OCI-LY7 (cell line): Measurements from ENCODE around the gene LPP. TPM values are rescaled to one million over a fixed set of nuclear protein-coding genes. Genes with fewer than 3 reads are reported as not detected.

Source experiments
- BruUV-seq: library from RNA; stranded (reverse); fragments of 400-500 nt; replicated peaks from 2 replicates; lab custom pipeline; 2021; lab: Mats Ljungman, UMichigan
- CTCF ChIA-PET: fragments of 300-600 bp; sonication (Branson Sonifier 250); formaldehyde crosslinking; loops from one replicate; lab custom pipeline; 2022; ENCODE audit warnings: antibody characterized with exemption; ENCODE audit not compliant: unreplicated experiment; lab: Charles Lee
- POLR2A ChIA-PET: fragments of 300-600 bp; sonication (Branson Sonifier 250); formaldehyde crosslinking; loops from one replicate; lab custom pipeline; 2022; ENCODE audit warnings: antibody characterized with exemption; lab: Charles Lee
- DNase-seq: peaks from one replicate; pipeline ENCODE4 v3.0.0-alpha.2; 2015; ENCODE audit warnings: low spot score
- H2AFZ ChIP-seq: fragments of 200-600 bp; sonication (generic), shearing (Covaris generic); 2 replicates; pipeline ENCODE4 v1.6.1; 2014; ENCODE audit warnings: mild to moderate bottlenecking, antibody characterized with exemption, low read length, moderate library complexity
- H3K27ac ChIP-seq: fragments of 200-600 bp; sonication (generic); 2 replicates; pipeline ENCODE4 v1.5.1; 2014; ENCODE audit warnings: mixed run types, low read depth, mild to moderate bottlenecking, moderate library complexity, low read length, inconsistent platforms; ENCODE audit not compliant: poor library complexity, severe bottlenecking
- H3K36me3 ChIP-seq: fragments of 200-600 bp; sonication (generic); 2 replicates; pipeline ENCODE4 v1.6.1; 2014; ENCODE audit warnings: mild to moderate bottlenecking, antibody characterized with exemption, low read length, moderate library complexity, mixed read lengths; ENCODE audit not compliant: insufficient read depth
- H3K4me1 ChIP-seq: fragments of 200-600 bp; sonication (generic); 2 replicates; pipeline ENCODE4 v1.5.1; 2014; ENCODE audit warnings: mild to moderate bottlenecking, low read length; ENCODE audit not compliant: insufficient read depth, poor library complexity, severe bottlenecking
- H3K4me2 ChIP-seq: fragments of 200-600 bp; sonication (generic); 2 replicates; pipeline ENCODE4 v1.6.1; 2014; ENCODE audit warnings: mild to moderate bottlenecking, low read length
- H3K4me3 ChIP-seq: fragments of 200-600 bp; sonication (generic); 2 replicates; pipeline ENCODE4 v1.5.1; 2014; ENCODE audit warnings: mild to moderate bottlenecking, low read depth, low read length; ENCODE audit not compliant: poor library complexity, severe bottlenecking
- H3K79me2 ChIP-seq: fragments of 200-600 bp; sonication (generic); 2 replicates; pipeline ENCODE4 v1.6.1; 2016; ENCODE audit warnings: low read depth, mild to moderate bottlenecking, low read length, moderate library complexity, mixed read lengths; ENCODE audit not compliant: insufficient read depth
- H3K9me2 ChIP-seq: fragments of 200-600 bp; sonication (generic); 2 replicates; pipeline ENCODE4 v1.6.1; 2016; ENCODE audit warnings: mild to moderate bottlenecking, low read length, mixed read lengths; ENCODE audit not compliant: insufficient read depth
- H3K9me3 ChIP-seq: fragments of 200-600 bp; sonication (generic); 2 replicates; pipeline ENCODE4 v1.6.1; 2014; ENCODE audit warnings: mild to moderate bottlenecking, mixed run types, low read length, mixed read lengths
- H4K20me1 ChIP-seq: fragments of 200-600 bp; sonication (generic); 2 replicates; pipeline ENCODE4 v1.6.1; 2014; ENCODE audit warnings: mild to moderate bottlenecking, antibody characterized with exemption, low read length, moderate library complexity, mixed read lengths; ENCODE audit not compliant: insufficient read depth
- CTCF ChIP-seq: fragments of 200-600 bp; sonication (generic); conservative IDR thresholded peaks from 2 replicates; pipeline ENCODE4 v1.5.1; 2014; ENCODE audit warnings: mild to moderate bottlenecking, antibody characterized with exemption, low read length, moderate library complexity, mixed read lengths
- EZH2phosphoT487 ChIP-seq: fragments of 200-600 bp; sonication (generic); IDR thresholded peaks from 2 replicates; pipeline ENCODE4 v1.6.1; 2018; ENCODE audit warnings: low read depth, borderline replicate concordance, mild to moderate bottlenecking, mixed run types, antibody characterized with exemption, low read length, moderate library complexity, mixed read lengths
- intact Hi-C: fragments of 100-400 bp; cut with micrococcal nuclease; formaldehyde crosslinking; loops from one replicate; pipeline ENCODE4 v1.10.0; 2022; ENCODE audit not compliant: unreplicated experiment
- total RNA-seq, 2 experiments: library from RNA; depleted of rRNA in 1 of 2; stranded (reverse); fragments of >200 nt in 1 of 2; shearing (Covaris generic) in 1 of 2; gene quantifications; 2 replicates each; pipeline ENCODE4 v1.2.3, GENCODE V29; 2014 to 2022

Gene LPP
- total RNA-seq, 2 experiments from 2014 or later, result 10.9 to 119 TPM

GRCh38 chr3:188557235-188557634 is 403.3 kb downstream of the LPP start:
- DNase-seq, result no peak
- no peak overlapping the region for H3K27ac ChIP-seq
- no TSS peak for BruUV-seq
- CTCF ChIA-PET, result no interaction called here
- no peaks in the 10 kb centered on the region for H3K79me2 ChIP-seq
- no peak overlapping the region for H3K4me3 ChIP-seq
- no peak overlapping the region for H2AFZ ChIP-seq
- no peak for TF ChIP-seq EZH2phosphoT487
- TF ChIP-seq CTCF, result no peak
- intact Hi-C loops, result no loop called here
- POLR2A ChIA-PET, result interaction anchor here (0.6 to 2.4 kb wide), 2 partner anchors 9 to 210 kb away, joined by 3 to 8 read pairs; no protein-coding TSS in a partner anchor
- no peaks in the 10 kb centered on the region for H4K20me1 ChIP-seq
- no peak overlapping the region for H3K4me2 ChIP-seq
- H3K4me1 ChIP-seq, result no peaks in the 10 kb centered on the region
- H3K36me3 ChIP-seq, result no peaks in the 10 kb centered on the region
- no peaks in the 10 kb centered on the region for H3K9me2 ChIP-seq
- H3K9me3 ChIP-seq, result no peaks in the 10 kb centered on the region

- Histone ChIP-seq H4K20me1 (no peaks in the 10 kb centered on the region), H3K4me1 (no peaks in the 10 kb centered on the region), H3K9me3 (no peaks in the 10 kb centered on the region), H3K4me3 (no peak overlapping the region), H3K79me2 (no peaks in the 10 kb centered on the region), H3K36me3 (no peaks in the 10 kb centered on the region), H3K9me2 (no peaks in the 10 kb centered on the region), H2AFZ (no peak overlapping the region), H3K27ac (no peak overlapping the region), H3K4me2 (no peak overlapping the region)
- ChIA-PET POLR2A (no interaction called here), CTCF (interaction anchor here (0.8 kb wide), 1 partner anchor 15 kb away, joined by 3 read pairs; no protein-coding TSS in a partner anchor)
- intact Hi-C loops, result no loop called here
- TF ChIP-seq EZH2phosphoT487, result no peak
- no peak for TF ChIP-seq CTCF
- BruUV-seq, result no TSS peak
- no peak for DNase-seq
These were observed 404.6 kb downstream of the LPP start for GRCh38 chr3:188558343-188559071.

- intact Hi-C loops, result no loop called here
- DNase-seq, result no peak
- H4K20me1 ChIP-seq, result no peaks in the 10 kb centered on the region
- TF ChIP-seq CTCF (no peak), EZH2phosphoT487 (no peak)
- CTCF ChIA-PET, result interaction anchor here (0.8 kb wide), 1 partner anchor 14 kb away, joined by 3 read pairs; no protein-coding TSS in a partner anchor
- no peak overlapping the region for H3K4me2 ChIP-seq
- POLR2A ChIA-PET, result interaction anchor here (0.6 kb wide), 1 partner anchor 196 kb away, joined by 3 read pairs; no protein-coding TSS in a partner anchor
- no peak overlapping the region for H3K27ac ChIP-seq
- no peak overlapping the region for H2AFZ ChIP-seq
- H3K4me3 ChIP-seq, result no peak overlapping the region
- H3K9me2 ChIP-seq, result no peaks in the 10 kb centered on the region
- no peaks in the 10 kb centered on the region for H3K9me3 ChIP-seq
- no peaks in the 10 kb centered on the region for H3K4me1 ChIP-seq
- BruUV-seq, result no TSS peak
- no peaks in the 10 kb centered on the region for H3K36me3 ChIP-seq
- no peaks in the 10 kb centered on the region for H3K79me2 ChIP-seq
These were observed 405.1 kb downstream of the LPP start for GRCh38 chr3:188559072-188559429.
